K562 (cell line): Measurements from ENCODE around the gene SPTLC1. TPM values are rescaled to one million over a fixed set of nuclear protein-coding genes. Genes with fewer than 3 reads are reported as not detected.

Experiments used
- ATAC-seq: fragments of 200-7000 bp; cut with Tn5 transposase; 3 replicates; pipeline ENCODE4 v1.9.1; 2020; ENCODE audit warnings: moderate library complexity
- BruUV-seq: library from RNA; stranded (reverse); fragments of 400-500 nt; replicated peaks from 2 replicates; lab custom pipeline; 2021; lab: Mats Ljungman, UMichigan
- CTCF ChIA-PET: fragments of 300-600 bp; formaldehyde crosslinking; extraction: SDS; loops from one replicate; lab custom pipeline; 2021; ENCODE audit warnings: low intra/inter-chr PET ratio; lab: Yijun Ruan, JAX
- POLR2A ChIA-PET: fragments of 300-600, 350-650 bp; sonication (Branson Sonifier 250); formaldehyde crosslinking; extraction: SDS; loops from one replicate; lab custom pipeline; 2021; ENCODE audit warnings: antibody characterized with exemption, inconsistent platforms; lab: Yijun Ruan, JAX
- DNase-seq, 4 experiments: peaks; one replicate each; pipeline versions ENCODE4 v3.0.0 to v3.0.0-alpha.2; 2011 to 2018; ENCODE audit warnings: low spot score in 3 of 4, mixed read lengths in 3 of 4; ENCODE audit errors: extremely low read depth in 1 of 4
- FAIRE-seq: peaks from 2 replicates; lab custom pipeline; 2011; peaks lifted over from hg19 to GRCh38; lab: Jason Lieb, UNC
- H2AFZ ChIP-seq: 2 replicates; pipeline ENCODE4 v1.6.0; 2011; ENCODE audit warnings: low read depth, low read length, control low read depth, inconsistent platforms
- H3K27ac ChIP-seq: fragments of 200-600 bp; 3 replicates; pipeline ENCODE4 v1.8.0; 2011; ENCODE audit warnings: low read depth, mild to moderate bottlenecking, control low read depth, inconsistent platforms, low read length, moderate library complexity, mixed read lengths; ENCODE audit errors: extremely low read depth
- H3K27me3 ChIP-seq, 2 experiments: fragments of 300-600 bp in 1 of 2; 2 replicates in 1 of 2; 3 replicates in 1 of 2; pipeline versions ENCODE4 v1.6.0 to v1.8.0; 2011; ENCODE audit warnings: inconsistent platforms in 2 of 2, low read length in 2 of 2, mild to moderate bottlenecking in 1 of 2, mixed read lengths in 1 of 2, moderate library complexity in 1 of 2; ENCODE audit not compliant: control insufficient read depth in 2 of 2, insufficient read depth in 2 of 2
- H3K36me3 ChIP-seq: fragments of 300-600 bp; 3 replicates; pipeline ENCODE4 v1.8.0; 2011; ENCODE audit warnings: mild to moderate bottlenecking, low read length, inconsistent platforms; ENCODE audit not compliant: control insufficient read depth, insufficient read depth
- H3K4me1 ChIP-seq, 2 experiments: fragments of 200-600 bp in 1 of 2; replicated peaks in 1 of 2; 2 replicates in 1 of 2; 3 replicates in 1 of 2; pipeline versions ENCODE4 v1.5.1 to v1.8.0; 2011; ENCODE audit warnings: inconsistent platforms in 2 of 2, low read length in 2 of 2, mild to moderate bottlenecking in 1 of 2, mixed read lengths in 1 of 2, moderate library complexity in 1 of 2; ENCODE audit not compliant: control insufficient read depth in 2 of 2, insufficient read depth in 2 of 2
- H3K4me2 ChIP-seq: 2 replicates; pipeline ENCODE4 v1.6.1; 2011; ENCODE audit warnings: low read length, control low read depth, inconsistent platforms, mixed read lengths; ENCODE audit not compliant: insufficient read depth
- H3K4me3 ChIP-seq: fragments of 200-600 bp; sonication (generic), shearing (Covaris generic); 2 replicates; pipeline ENCODE4 v1.5.1; 2016; ENCODE audit warnings: control low read depth, inconsistent platforms
- H3K79me2 ChIP-seq: fragments of 200-600 bp; 3 replicates; pipeline ENCODE4 v1.8.0; 2011; ENCODE audit warnings: low read length, inconsistent platforms; ENCODE audit not compliant: control insufficient read depth, insufficient read depth
- H3K9ac ChIP-seq, 2 experiments: 2 replicates each; pipeline versions ENCODE4 v1.6.0 to v1.6.1; 2011; ENCODE audit warnings: low read depth in 2 of 2, low read length in 2 of 2, control low read depth in 1 of 2, inconsistent platforms in 1 of 2, mild to moderate bottlenecking in 1 of 2, mixed read lengths in 1 of 2; ENCODE audit not compliant: insufficient read depth in 1 of 2
- H3K9me1 ChIP-seq: one replicate; pipeline ENCODE4 v1.6.0; 2011; ENCODE audit warnings: inconsistent platforms, mild to moderate bottlenecking, low read length, moderate library complexity; ENCODE audit not compliant: control insufficient read depth, insufficient read depth
- H3K9me3 ChIP-seq: replicated peaks from 2 replicates; pipeline ENCODE4 v1.5.1; 2011; ENCODE audit warnings: low read depth, low read length, inconsistent platforms; ENCODE audit not compliant: control insufficient read depth, insufficient read depth
- H4K20me1 ChIP-seq: replicated peaks from 2 replicates; pipeline ENCODE4 v1.6.1; 2011; ENCODE audit warnings: low read length, inconsistent platforms, mixed read lengths; ENCODE audit not compliant: control insufficient read depth, insufficient read depth
- MCM3 ChIP-seq: fragments of 450-650 bp; IDR thresholded peaks from 2 replicates; pipeline ENCODE4 v1.6.1; 2016
- RAD21 ChIP-seq, 2 experiments: fragments of 250-450 bp in 1 of 2; fragments of 450-650 bp in 1 of 2; sonication (Bioruptor Pico) in 1 of 2; formaldehyde crosslinking in 1 of 2; IDR thresholded peaks in 1 of 2; conservative IDR thresholded peaks in 1 of 2; 2 replicates each; pipeline versions ENCODE4 v1.4.0 to v1.8.0; 2020 to 2022; ENCODE audit warnings: mild to moderate bottlenecking in 2 of 2, moderate library complexity in 1 of 2
- WGBS: fragments of 100-300 bp; shearing (Covaris generic); methylation state at CpG from one replicate; pipeline ENCODE4 v1.1.6; 2016; ENCODE audit warnings: low coverage, mixed read lengths; ENCODE audit not compliant: insufficient coverage; ENCODE audit errors: missing lambda C conversion rate; 5-methylcytosine and 5-hydroxymethylcytosine counted together
- in situ Hi-C: fragments of 300-500 bp; cut with MboI; formaldehyde crosslinking; loops from 4 replicates; pipeline ENCODE4 v1.15.0; 2018; ENCODE audit warnings: inconsistent platforms, mixed read lengths
- intact Hi-C: fragments of 100-400 bp; cut with micrococcal nuclease; formaldehyde crosslinking; loops from 2 replicates; pipeline ENCODE4 v1.14.2; 2022
- polyA plus RNA-seq, 8 experiments: library from polyadenylated mRNA; depleted of rRNA in 4 of 8; stranded (reverse) in 5 of 8; unstranded in 3 of 8; fragments of >200 nt; fragmentation: Nextera tagmentation in 2 of 8; fragmentation: Illumina TruSeq in 1 of 8; extraction: Ambion mirVana in 2 of 8; extraction: Trizol in 1 of 8; gene quantifications; 2 replicates each; pipeline versions ENCODE4 v1.2.1 to v1.2.3, GENCODE V29; 2011 to 2014; ENCODE audit warnings: inconsistent platforms in 1 of 8, missing spikeins in 1 of 8
- total RNA-seq, 7 experiments: library from RNA; depleted of rRNA in 6 of 7; stranded (reverse); fragments of >200 nt in 6 of 7; fragmentation: Illumina TruSeq in 2 of 7; extraction: Trizol in 2 of 7; gene quantifications; 2 replicates each; pipeline versions ENCODE4 v1.2.1 to v1.2.3, GENCODE V29; 2011 to 2021; ENCODE audit warnings: low replicate concordance in 1 of 7
- TF ChIP-seq, protein P1 (sequence below), 3 experiments: IDR thresholded peaks in 2 of 3; conservative IDR thresholded peaks in 1 of 3; 2 replicates each; pipeline ENCODE4 v1.5.1; 2011 to 2012; ENCODE audit warnings: low read length in 3 of 3, mild to moderate bottlenecking in 3 of 3, control low read depth in 2 of 3, improper control_type of control experiment in 1 of 3, inconsistent platforms in 1 of 3, low read depth in 1 of 3, mixed read lengths in 1 of 3, moderate library complexity in 1 of 3; ENCODE audit not compliant: insufficient read depth in 2 of 3
- TF ChIP-seq, protein P2 (sequence below), 2 experiments: fragments of 450-650 bp; formaldehyde crosslinking in 1 of 2; IDR thresholded peaks; 2 replicates each; pipeline versions ENCODE4 v1.4.0 to v1.6.1; 2014 to 2020; ENCODE audit warnings: mild to moderate bottlenecking in 2 of 2, borderline replicate concordance in 1 of 2, low read depth in 1 of 2

SPTLC1 gene
- total and polyA plus RNA-seq, 9 of the 15 experiments (the other 6 are each of a cell fraction or from before 2014, with no cell fraction given) = 58.8 to 125 (median 84.5) TPM

DNA sequence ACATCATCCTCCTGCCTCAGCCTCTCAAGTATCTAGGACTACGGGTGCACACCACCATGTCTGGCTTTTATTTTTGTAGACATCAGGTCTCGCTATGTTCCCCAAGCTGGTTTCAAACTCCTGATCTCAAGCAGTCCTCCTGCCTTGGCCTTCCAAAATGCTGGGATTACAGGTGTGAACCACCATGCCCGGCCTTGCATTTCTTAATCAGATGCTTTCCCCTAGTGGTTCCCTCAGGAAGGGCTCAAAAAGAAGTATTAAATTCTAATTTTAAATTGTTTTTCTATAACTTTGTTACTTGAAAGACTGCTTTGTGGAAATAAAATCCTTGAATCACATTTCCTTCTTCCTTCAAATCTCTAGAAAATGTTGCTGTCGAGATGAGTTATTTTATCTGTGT, 85.7 kb downstream of the SPTLC1 start:
- TF ChIP-seq RAD21 (CRISPR knock-in tag; conservative IDR thresholded peaks at IDR 0.05 in 1 of 2, IDR thresholded peaks at IDR 0.05 in 1 of 2) = peak in 1 of 2 experiments; percentile 19; a peak in 1 of 4 replicates
- TF ChIP-seq, protein P1, sequence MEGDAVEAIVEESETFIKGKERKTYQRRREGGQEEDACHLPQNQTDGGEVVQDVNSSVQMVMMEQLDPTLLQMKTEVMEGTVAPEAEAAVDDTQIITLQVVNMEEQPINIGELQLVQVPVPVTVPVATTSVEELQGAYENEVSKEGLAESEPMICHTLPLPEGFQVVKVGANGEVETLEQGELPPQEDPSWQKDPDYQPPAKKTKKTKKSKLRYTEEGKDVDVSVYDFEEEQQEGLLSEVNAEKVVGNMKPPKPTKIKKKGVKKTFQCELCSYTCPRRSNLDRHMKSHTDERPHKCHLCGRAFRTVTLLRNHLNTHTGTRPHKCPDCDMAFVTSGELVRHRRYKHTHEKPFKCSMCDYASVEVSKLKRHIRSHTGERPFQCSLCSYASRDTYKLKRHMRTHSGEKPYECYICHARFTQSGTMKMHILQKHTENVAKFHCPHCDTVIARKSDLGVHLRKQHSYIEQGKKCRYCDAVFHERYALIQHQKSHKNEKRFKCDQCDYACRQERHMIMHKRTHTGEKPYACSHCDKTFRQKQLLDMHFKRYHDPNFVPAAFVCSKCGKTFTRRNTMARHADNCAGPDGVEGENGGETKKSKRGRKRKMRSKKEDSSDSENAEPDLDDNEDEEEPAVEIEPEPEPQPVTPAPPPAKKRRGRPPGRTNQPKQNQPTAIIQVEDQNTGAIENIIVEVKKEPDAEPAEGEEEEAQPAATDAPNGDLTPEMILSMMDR (IDR thresholded peaks at IDR 0.05 in 2 of 3, conservative IDR thresholded peaks at IDR 0.05 in 1 of 3; ENCODE audit: insufficient read depth in 2 of 3, low read depth in 1 of 3, low read length in 3 of 3) = peak in 2 of 3 experiments; percentile 22 to 42; a peak in 2 of 6 replicates
- TF ChIP-seq MCM3 = no peak
- TF ChIP-seq, protein P2, sequence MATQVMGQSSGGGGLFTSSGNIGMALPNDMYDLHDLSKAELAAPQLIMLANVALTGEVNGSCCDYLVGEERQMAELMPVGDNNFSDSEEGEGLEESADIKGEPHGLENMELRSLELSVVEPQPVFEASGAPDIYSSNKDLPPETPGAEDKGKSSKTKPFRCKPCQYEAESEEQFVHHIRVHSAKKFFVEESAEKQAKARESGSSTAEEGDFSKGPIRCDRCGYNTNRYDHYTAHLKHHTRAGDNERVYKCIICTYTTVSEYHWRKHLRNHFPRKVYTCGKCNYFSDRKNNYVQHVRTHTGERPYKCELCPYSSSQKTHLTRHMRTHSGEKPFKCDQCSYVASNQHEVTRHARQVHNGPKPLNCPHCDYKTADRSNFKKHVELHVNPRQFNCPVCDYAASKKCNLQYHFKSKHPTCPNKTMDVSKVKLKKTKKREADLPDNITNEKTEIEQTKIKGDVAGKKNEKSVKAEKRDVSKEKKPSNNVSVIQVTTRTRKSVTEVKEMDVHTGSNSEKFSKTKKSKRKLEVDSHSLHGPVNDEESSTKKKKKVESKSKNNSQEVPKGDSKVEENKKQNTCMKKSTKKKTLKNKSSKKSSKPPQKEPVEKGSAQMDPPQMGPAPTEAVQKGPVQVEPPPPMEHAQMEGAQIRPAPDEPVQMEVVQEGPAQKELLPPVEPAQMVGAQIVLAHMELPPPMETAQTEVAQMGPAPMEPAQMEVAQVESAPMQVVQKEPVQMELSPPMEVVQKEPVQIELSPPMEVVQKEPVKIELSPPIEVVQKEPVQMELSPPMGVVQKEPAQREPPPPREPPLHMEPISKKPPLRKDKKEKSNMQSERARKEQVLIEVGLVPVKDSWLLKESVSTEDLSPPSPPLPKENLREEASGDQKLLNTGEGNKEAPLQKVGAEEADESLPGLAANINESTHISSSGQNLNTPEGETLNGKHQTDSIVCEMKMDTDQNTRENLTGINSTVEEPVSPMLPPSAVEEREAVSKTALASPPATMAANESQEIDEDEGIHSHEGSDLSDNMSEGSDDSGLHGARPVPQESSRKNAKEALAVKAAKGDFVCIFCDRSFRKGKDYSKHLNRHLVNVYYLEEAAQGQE (IDR thresholded peaks at IDR 0.05; ENCODE audit: borderline replicate concordance) = peak; percentile 21; the same call in 1 of the 2 replicates
- TF ChIP-seq, protein P2 (CRISPR knock-in tag; IDR thresholded peaks at IDR 0.05; ENCODE audit: low read depth) = no peak
- TF ChIP-seq, all 486 proteins: peak for 3
- intact Hi-C loops (no loop called here), in situ Hi-C loops (no loop called here)
- H3K4me3 ChIP-seq = no peak overlapping the region
- H3K36me3 ChIP-seq = peaks cover 32% of the 10 kb centered on the region; the same call in 2 of the 3 replicates
- POLR2A ChIA-PET = interaction anchor here (1.0 kb wide), 1 partner anchor 9 kb away, joined by 4 read pairs; no protein-coding TSS in a partner anchor
- H3K27me3 ChIP-seq = no peaks in the 10 kb centered on the region
- CTCF ChIA-PET = no interaction called here
- ATAC-seq = peak; percentile 35; the same call in 1 of the 3 replicates
- no peak for DNase-seq
- no peak overlapping the region for H3K9ac ChIP-seq
- H3K79me2 ChIP-seq = no peaks in the 10 kb centered on the region
- H2AFZ ChIP-seq = no peak overlapping the region
- H3K9me1 ChIP-seq = no peaks in the 10 kb centered on the region
- no peaks in the 10 kb centered on the region for H3K9me3 ChIP-seq
- no peak overlapping the region for H3K27ac ChIP-seq
- 80% methylated on average over 4 of the region's 4 CpGs for WGBS
- no peaks in the 10 kb centered on the region for H3K4me1 ChIP-seq
- H3K4me2 ChIP-seq = no peak overlapping the region
- H4K20me1 ChIP-seq = no peaks in the 10 kb centered on the region
- no peak for FAIRE-seq
- no TSS peak for BruUV-seq
